ENCODE data around the gene FUT7.
A peak's percentile ranks its signal among the peaks of the same experiment; 100 is the strongest.

FUT7 gene

DNA sequence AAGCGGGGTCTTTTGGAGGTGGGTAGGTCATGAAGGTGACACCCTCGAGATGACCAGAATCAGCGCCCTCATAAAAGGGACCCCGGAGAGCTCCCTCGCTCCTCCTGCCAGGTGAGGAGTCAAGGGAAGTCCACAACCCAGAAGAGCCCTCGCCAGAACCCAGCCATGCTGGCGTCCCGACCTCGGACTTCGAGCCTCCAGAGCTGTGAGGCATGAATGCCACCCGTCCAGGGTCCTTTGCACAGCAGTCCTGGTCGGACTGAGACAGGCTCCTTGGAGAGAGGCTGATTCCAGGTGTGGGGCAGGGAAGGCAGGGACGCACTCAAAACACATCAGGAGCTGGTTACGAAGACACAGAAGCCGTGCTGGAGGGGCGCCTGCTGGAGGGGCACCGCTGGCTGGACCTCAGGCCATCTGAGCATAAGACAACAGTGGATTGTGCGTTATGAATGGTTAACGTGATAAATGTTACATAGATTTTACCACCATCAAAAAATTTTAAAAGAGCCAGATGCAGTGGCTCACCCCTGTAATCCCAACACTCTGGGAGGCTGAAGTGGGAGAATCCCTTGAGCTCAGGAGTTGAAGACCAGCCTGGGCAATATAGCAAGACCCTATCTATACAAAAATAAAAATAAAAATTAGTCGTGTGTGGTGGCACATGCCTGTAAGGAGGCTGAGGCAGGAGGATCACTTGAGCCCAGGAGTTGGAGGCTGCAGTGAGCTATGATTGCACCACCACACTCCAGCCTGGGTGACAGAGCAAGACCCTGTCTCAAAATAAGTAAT is 29.8 kb downstream of the FUT7 start:
- DNase-seq (ENCODE audit: low read depth in 3 of 3): no peak

GRCh38 chr9:137000177-137000930 is 31.5 kb downstream of the FUT7 start:
- no peak for DNase-seq (ENCODE audit: low read depth in 3 of 3)

DNA sequence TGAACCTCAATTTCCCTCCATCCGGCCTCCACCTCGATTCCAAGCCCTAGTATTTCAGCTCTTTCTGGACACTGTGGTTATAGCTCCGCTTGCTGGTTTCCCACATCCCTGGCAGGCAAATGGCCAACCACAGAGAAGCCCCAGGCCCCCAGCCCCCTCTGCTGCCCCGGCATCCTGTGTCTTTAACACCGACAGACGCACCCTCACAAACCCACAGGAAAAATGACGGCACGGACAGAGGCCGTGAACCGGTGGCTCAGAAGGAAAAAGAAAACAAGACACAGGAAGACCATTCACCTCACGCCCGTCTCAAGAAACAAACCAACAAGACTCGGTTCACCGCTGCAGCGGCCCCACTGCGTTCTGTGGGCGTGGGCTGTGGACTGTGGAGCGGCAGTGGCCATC is 34.1 kb downstream of the FUT7 start:
- DNase-seq (ENCODE audit: low read depth in 3 of 3): no peak

DNA sequence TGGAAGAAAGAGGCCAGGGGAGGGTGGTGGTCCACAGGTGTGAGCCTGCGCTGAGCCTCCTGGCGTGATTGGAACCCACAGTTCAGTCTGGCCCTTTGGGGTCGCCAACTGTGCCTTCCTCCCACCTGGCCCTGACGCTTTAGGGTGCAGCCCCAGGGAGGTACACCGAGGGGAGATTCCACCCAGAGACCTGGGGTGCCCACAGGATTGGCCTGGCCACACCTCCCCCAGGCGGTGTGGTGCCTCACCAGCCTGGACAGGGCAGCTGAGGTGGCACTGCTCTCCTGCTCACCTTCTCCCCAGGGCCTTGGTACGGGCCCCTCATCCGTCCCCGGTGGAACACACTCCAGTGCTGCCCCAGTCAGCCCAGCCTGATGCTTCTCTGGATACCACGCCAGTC is 34.5 kb downstream of the FUT7 start:
- DNase-seq (ENCODE audit: low read depth in 3 of 3): no peak

DNA sequence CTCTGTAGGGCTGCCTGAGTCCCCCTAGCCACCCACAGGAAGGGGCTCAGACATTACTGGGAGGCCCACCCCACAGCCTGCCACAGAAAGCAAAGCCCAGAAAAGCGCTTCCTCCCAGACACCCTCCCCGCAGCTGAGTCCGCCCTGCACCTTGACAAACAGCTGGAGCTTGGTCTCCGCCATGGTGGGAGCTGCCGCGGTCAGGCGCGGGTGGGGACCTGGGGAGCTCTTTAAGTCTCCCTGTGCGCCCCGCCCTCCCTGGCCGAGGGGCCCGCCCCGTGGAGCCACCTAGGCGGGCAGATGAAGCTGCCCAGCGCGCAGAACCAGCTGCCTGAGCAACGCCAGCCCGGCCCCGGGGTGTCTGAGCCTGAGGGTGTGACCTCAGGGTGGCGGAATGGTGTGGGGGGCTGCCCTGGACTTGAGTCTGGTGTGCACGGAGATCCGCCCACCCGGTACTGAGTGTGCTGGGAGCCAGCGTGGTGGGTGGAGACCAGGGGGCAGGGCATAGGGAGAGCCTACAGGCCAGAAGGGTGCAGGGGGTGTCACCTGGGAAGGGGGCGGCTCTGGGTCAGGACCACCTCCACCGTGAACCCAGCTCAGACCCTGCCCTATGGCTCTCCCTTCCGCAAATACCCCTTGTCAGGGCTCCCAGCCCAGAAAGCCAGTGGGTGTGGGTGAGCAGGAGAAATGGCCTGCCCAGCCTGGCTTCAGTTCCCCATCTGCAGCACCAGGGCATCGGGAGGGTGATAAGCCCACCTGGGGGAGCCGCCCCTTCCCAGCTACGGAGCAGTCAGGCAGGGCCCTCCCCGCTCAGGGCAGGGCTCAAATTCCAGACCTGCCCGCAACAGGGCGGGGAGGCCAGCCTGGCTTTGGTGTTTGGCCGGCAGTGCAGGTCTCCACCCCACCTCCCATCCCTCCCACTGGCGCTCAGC is 35.3 kb downstream of the FUT7 start, which contains the start of gene CLIC3:
CLIC3 (minus strand) TSS at position 208 of the 932 bp plus-strand sequence; CDS start at position 183, 25 bp downstream.
- DNase-seq (ENCODE audit: low read depth in 3 of 3): no peak

GRCh38 chr9:136995772-136996311 is 36.0 kb downstream of the FUT7 start:
- no peak for DNase-seq (ENCODE audit: low read depth in 3 of 3)

DNA sequence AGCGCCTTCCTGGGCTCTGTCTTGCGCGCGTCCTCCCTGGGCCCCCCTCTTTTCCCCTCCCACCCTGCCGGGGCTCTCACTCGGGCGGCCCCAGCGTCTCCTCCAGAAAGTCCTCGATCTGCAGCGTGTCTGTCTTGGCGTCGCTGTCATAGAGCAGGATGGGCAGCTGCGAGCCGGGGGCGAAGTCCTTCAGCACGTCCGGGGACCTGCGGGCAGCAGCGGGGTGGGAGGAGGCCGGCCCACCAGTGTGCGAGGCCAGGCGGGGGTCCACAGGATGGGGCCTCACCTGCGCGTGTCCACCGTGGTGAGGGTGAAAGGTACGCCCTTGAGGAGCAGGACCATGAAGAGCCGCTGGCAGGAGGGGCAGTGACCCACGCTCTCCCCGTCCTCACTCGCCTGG is 36.5 kb downstream of the FUT7 start:
- no peak for DNase-seq (ENCODE audit: low read depth in 3 of 3)

DNA sequence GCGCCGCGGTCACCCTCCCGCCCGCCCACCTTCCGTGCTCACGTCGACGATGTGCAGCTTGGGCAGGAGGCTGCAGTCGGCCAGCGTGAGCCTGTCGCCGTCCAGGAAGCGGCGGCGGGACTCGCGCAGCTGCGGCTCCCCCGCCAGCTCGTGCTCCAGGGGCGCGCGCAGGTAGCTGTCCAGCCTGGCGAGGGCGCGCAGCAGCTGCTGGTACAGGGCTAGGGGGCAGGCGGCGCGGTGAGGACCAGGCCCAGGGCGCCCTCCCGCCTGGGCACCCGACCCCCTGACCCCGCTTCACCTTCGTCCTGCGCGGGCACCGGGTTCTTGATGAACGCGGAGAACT is 37.0 kb downstream of the FUT7 start:
- DNase-seq (ENCODE audit: low read depth in 3 of 3): no peak

DNA sequence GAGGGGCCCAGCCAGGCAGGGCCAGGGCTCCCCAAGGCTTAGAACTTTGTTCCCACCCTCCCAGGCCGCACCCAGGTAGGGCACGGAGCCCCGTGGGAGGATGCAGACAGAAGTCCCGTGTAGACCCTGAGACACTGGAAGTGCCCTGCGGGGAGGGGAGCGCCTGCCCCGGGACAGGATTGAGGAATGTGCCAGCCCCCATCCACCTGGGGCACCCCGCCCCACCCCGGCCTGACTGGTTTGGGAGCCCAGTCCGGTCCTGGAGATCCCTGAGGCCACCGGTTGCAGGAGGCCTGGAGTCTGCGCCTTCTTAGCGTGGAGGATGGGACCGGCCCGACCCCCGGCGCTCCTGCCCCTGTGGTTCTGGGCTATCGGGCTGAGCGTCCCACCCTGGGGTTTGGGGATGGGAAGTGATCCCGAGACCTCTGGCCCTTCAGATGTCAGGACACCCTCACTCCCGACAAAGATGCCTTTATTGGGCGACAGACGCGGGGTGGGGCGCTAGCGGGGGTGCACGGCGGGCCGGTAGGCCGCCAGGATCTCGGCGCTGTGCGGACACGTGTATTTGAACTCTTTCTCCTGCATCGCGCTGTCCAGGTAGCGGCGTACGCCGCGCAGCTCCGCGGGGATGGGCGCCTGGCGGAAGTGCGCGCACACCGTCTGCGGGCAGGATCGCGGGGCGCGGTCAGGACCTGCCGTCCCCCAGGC is 37.6 kb downstream of the FUT7 start:
- DNase-seq (ENCODE audit: low read depth in 3 of 3): no peak

- DNase-seq (ENCODE audit: low read depth in 3 of 3): no peak
Observed at GRCh38 chr9:136992819-136993369, 39.0 kb downstream of the FUT7 start.

GRCh38 chr9:136991993-136992818 is 39.7 kb downstream of the FUT7 start, which contains the start of gene PAXX:
Gene PAXX, plus strand, starts transcription at chr9:136992422. Its CDS starts 22 bp downstream, at chr9:136992444.
- peak; percentile 88 to 97 (median 91) for DNase-seq (ENCODE audit: low read depth in 3 of 3)

GRCh38 chr9:136990242-136990911 is 41.5 kb downstream of the FUT7 start:
- no peak for DNase-seq (ENCODE audit: low read depth in 3 of 3)

DNA sequence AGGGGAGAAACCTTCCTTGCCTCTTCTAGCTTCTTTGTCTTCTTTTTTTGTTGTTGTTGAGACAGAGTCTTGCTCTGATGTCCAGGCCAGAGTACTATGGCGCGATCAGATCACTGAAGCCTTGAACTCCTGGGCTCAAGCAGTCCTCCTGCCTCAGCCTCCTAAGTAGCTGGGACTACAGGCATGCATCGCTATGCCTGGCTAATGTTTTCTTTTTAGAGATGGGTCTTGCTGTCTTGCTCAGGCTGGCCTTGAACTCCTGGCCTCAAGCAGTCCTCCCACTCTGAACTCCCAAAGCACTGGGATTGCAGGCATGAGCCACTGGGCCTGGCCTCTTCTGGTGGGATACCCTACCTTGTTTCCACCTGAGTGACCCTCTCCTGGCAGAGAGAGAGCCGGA is 43.0 kb downstream of the FUT7 start:
- DNase-seq (ENCODE audit: low read depth in 3 of 3): no peak

DNA sequence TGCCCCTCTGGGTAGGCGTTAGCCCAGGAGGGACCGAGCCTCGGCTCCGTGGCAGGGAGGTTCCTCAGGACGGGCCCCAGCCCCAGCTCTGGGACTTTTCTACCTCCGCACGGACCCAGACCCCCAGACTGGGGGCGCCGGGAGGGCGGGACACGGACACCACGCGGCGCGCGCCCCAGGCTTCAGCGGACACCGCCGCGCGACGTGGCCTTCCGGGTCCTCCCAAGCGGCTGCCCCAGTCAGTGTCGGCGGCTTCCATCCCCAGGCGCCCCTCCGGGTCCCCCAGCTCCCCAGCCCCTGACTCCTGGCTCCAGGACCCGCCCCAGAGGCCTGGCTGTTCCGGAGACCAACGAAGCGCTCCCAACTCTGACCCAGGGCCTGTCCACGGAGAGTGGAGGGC is 46.0 kb downstream of the FUT7 start:
- DNase-seq (ENCODE audit: low read depth in 3 of 3): no peak

- no peak for DNase-seq (ENCODE audit: low read depth in 3 of 3)
Observed at GRCh38 chr9:136985027-136985602, 46.8 kb downstream of the FUT7 start.

GRCh38 chr9:136984464-136985026 is 47.3 kb downstream of the FUT7 start:
- no peak for DNase-seq (ENCODE audit: low read depth in 3 of 3)

DNA sequence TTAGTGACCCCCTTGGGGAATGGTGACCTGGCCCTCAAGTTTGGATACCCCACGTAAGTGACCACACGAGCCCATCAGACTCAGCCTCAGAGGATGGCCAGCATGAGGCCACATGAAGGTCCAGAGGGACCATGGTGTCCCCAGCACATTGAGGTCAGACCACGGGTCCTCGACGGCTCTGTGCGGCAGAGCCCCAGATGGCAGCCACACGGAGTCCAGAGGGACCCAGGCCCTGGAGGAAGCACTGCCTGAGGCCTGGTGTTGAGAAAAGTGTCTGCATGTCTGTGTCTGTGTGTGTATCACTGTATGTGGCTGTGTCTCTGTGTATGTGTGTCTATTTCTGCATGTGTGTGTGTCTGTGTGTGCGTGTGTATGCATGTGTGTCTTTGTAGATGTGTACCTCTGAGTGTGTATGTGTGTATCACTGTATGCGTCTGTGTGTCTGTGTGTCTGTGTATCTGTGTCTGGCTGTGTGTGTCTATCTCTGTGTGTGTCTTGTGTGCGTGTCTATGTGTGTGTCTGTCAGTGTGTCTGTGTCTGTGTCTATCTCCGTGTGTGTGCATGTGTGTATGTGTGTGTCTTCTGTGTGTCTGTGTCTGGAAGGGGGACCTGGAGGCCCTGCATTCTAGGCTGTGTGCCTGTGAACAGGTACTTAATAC is 48.1 kb downstream of the FUT7 start:
- DNase-seq (ENCODE audit: low read depth in 3 of 3): no peak

GRCh38 chr9:136983167-136983566 is 48.7 kb downstream of the FUT7 start:
- no peak for DNase-seq (ENCODE audit: low read depth in 3 of 3)

Measured in stimulated activated CD4-positive, alpha-beta T cell treated with anti-CD3 and anti-CD28 coated beads, TNF-alpha, amount 100 ng/mL, for 48 hours (primary cell).